Measurements from ENCODE around the gene FCGR2B.
"Not testable (repeated sequence)": the region's sequence is repeated elsewhere in the genome, so short reads cannot be mapped to it uniquely, and the experiment has no call there.

The FCGR2B gene

GRCh38 chr1:161647507-161648360 lies 15.2 kb upstream of the FCGR2B start:
- not testable (repeated sequence) for DNase-seq

GRCh38 chr1:161653541-161653940 lies 9.4 kb upstream of the FCGR2B start:
- DNase-seq: not testable (repeated sequence)

- not testable (repeated sequence) for DNase-seq
Observed at GRCh38 chr1:161653971-161654370, 9.0 kb upstream of the FCGR2B start.

GRCh38 chr1:161658524-161658923 lies 4.4 kb upstream of the FCGR2B start:
- DNase-seq: not testable (repeated sequence)

GRCh38 chr1:161661660-161662311 lies 1.2 kb upstream of the FCGR2B start:
- DNase-seq: not testable (repeated sequence)

GRCh38 chr1:161663569-161663968 lies 626 bp downstream of the FCGR2B start:
- not testable (repeated sequence) for DNase-seq

- DNase-seq: not testable (repeated sequence)
Observed at GRCh38 chr1:161664689-161665088, 1.7 kb downstream of the FCGR2B start.

- not testable (repeated sequence) for DNase-seq
Observed at GRCh38 chr1:161671045-161672020, 8.4 kb downstream of the FCGR2B start.

GRCh38 chr1:161673437-161673836 lies 10.5 kb downstream of the FCGR2B start:
- not testable (repeated sequence) for DNase-seq

GRCh38 chr1:161674447-161674846 lies 11.5 kb downstream of the FCGR2B start:
- not testable (repeated sequence) for DNase-seq

- DNase-seq: not testable (repeated sequence)
Observed at GRCh38 chr1:161674908-161675307, 12.0 kb downstream of the FCGR2B start.

GRCh38 chr1:161676441-161676840 lies 13.5 kb downstream of the FCGR2B start:
- DNase-seq: no peak

GRCh38 chr1:161676958-161677689 lies 14.2 kb downstream of the FCGR2B start:
- no peak for DNase-seq

- no peak for DNase-seq
Observed at GRCh38 chr1:161678500-161678899, 15.6 kb downstream of the FCGR2B start.

- no peak for DNase-seq
Observed at GRCh38 chr1:161681879-161682278, 18.9 kb downstream of the FCGR2B start.

- DNase-seq: no peak
Observed at GRCh38 chr1:161688946-161689345, 26.0 kb downstream of the FCGR2B start.

GRCh38 chr1:161691846-161692245 lies 28.9 kb downstream of the FCGR2B start:
- no peak for DNase-seq

- DNase-seq: not testable (repeated sequence)
Observed at GRCh38 chr1:161693020-161693712, 30.2 kb downstream of the FCGR2B start.

GRCh38 chr1:161698302-161698701 lies 35.4 kb downstream of the FCGR2B start:
- not testable (repeated sequence) for DNase-seq

GRCh38 chr1:161702250-161702649 lies 39.3 kb downstream of the FCGR2B start:
- no peak for DNase-seq

GRCh38 chr1:161705537-161705936 lies 42.6 kb downstream of the FCGR2B start:
- no peak for DNase-seq

All from T1000 (cell line).